ENCODE results near the gene FGFR2. TPM values are rescaled to one million over a fixed set of nuclear protein-coding genes. Genes with fewer than 3 reads are reported as not detected.

Gene FGFR2
- polyA plus RNA-seq, 1 of the 3 experiments (the other 2 are of a cell fraction), result 0.02 TPM

DNA sequence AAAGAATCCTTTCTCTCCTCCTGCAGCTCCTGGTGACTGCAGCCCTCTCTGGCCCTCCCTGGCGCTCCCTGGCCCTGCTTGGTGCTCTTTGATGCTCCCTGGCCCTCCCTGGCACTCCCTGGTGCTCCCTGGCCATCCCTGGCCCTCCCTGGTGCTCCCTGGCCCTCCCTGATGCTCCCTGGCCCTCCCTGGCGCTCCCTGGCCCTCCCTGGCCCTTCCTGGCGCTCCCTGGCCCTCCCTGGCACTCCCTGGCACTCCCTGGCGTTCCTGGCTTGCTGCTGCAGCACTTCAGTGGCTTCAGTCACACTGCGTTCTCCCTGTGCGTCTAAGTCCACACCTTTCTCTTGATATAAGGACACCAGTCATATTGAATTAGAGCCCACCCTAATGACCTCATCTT, 15.2 kb upstream of the FGFR2 start:
- Histone ChIP-seq H3K36me3 (replicated peaks in 1 of 2; ENCODE audit: control insufficient read depth in 1 of 2, insufficient read depth in 2 of 2, low read length in 1 of 2) (no peaks in the 10 kb centered on the region), H3K27me3 (ENCODE audit: insufficient read depth) (no peaks in the 10 kb centered on the region; the same call in 1 of the 2 replicates), H3K9me2 (no peaks in the 10 kb centered on the region), H3F3A (replicated peaks; ENCODE audit: insufficient read depth) (no peaks in the 10 kb centered on the region), H3K4me3 (ENCODE audit: low read depth in 2 of 2, low read length in 1 of 2) (no peak overlapping the region), H3K79me2 (ENCODE audit: insufficient read depth) (no peaks in the 10 kb centered on the region), H3K9me3 (no peaks in the 10 kb centered on the region), H2AFZ (ENCODE audit: low read depth) (no peak overlapping the region), H4K20me1 (ENCODE audit: insufficient read depth) (no peaks in the 10 kb centered on the region), H3K4me2 (no peak overlapping the region), H3K9ac (no peak overlapping the region), H3K27ac (ENCODE audit: low read depth in 2 of 2, low read length in 1 of 2) (no peak overlapping the region), H3K4me1 (ENCODE audit: control insufficient read depth in 1 of 2, insufficient read depth in 2 of 2, low read depth in 1 of 2, low read length in 1 of 2) (no peaks in the 10 kb centered on the region; a peak in 1 of 4 replicates)
- ChIA-PET CTCF (interaction anchor here (1.8 kb wide), 1 partner anchor 11 kb away, joined by 4 read pairs; no protein-coding TSS in a partner anchor), POLR2A (no interaction called here)
- 44% methylated on average over 6 of the region's 6 CpGs for WGBS (ENCODE audit: low lambda C conversion rate)
- TF ChIP-seq SMC3 (IDR thresholded peaks at IDR 0.05; ENCODE audit: low read depth, low read length), result no peak
- TF ChIP-seq REST (IDR thresholded peaks at IDR 0.05; ENCODE audit: low read depth, low read length), result no peak
- no peak for TF ChIP-seq TCF12 (IDR thresholded peaks at IDR 0.05)
- TF ChIP-seq JUND (IDR thresholded peaks at IDR 0.05), result no peak
- no peak for TF ChIP-seq SIN3A (IDR thresholded peaks at IDR 0.05; ENCODE audit: borderline replicate concordance, low read depth, low read length)
- TF ChIP-seq TAF1 (IDR thresholded peaks at IDR 0.05; ENCODE audit: borderline replicate concordance, low read depth, low read length), result no peak
- TF ChIP-seq NRF1 (IDR thresholded peaks at IDR 0.05; ENCODE audit: low read depth, low read length), result no peak
- TF ChIP-seq MEF2A (IDR thresholded peaks at IDR 0.05; ENCODE audit: borderline replicate concordance, low read depth), result no peak
- TF ChIP-seq RXRA (IDR thresholded peaks at IDR 0.05; ENCODE audit: borderline replicate concordance, low read depth), result no peak
- TF ChIP-seq, protein P1, sequence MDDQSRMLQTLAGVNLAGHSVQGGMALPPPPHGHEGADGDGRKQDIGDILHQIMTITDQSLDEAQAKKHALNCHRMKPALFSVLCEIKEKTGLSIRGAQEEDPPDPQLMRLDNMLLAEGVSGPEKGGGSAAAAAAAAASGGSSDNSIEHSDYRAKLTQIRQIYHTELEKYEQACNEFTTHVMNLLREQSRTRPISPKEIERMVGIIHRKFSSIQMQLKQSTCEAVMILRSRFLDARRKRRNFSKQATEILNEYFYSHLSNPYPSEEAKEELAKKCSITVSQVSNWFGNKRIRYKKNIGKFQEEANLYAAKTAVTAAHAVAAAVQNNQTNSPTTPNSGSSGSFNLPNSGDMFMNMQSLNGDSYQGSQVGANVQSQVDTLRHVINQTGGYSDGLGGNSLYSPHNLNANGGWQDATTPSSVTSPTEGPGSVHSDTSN (IDR thresholded peaks at IDR 0.05), result no peak
- TF ChIP-seq MXI1 (IDR thresholded peaks at IDR 0.05; ENCODE audit: low read depth, low read length), result no peak
- TF ChIP-seq NFIC (IDR thresholded peaks at IDR 0.05; ENCODE audit: borderline replicate concordance), result no peak
- TF ChIP-seq FOXM1 (IDR thresholded peaks at IDR 0.05; ENCODE audit: low read depth), result no peak
- TF ChIP-seq ELF1 (IDR thresholded peaks at IDR 0.05), result no peak
- DNase-seq, result no peak

All from SK-N-SH (cell line).